Epithelial cell of proximal tubule (primary cell): ENCODE measurements around the gene PGRMC2. TPM values are rescaled to one million over a fixed set of nuclear protein-coding genes. Genes with fewer than 3 reads are reported as not detected.
"Not testable (repeated sequence)": the region's sequence is repeated elsewhere in the genome, so short reads cannot be mapped to it uniquely, and the experiment has no call there.

Source experiments
- DNase-seq: peaks from one replicate; pipeline ENCODE4 v3.0.0-alpha.2; 2011; ENCODE audit warnings: low read depth
- H3K4me3 ChIP-seq: 2 replicates; pipeline ENCODE4 v1.5.1; 2011; ENCODE audit warnings: low read depth, mild to moderate bottlenecking, low read length
- CTCF ChIP-seq: conservative IDR thresholded peaks from 2 replicates; pipeline ENCODE4 v1.5.1; 2012; ENCODE audit warnings: low read depth, mild to moderate bottlenecking, low read length
- total RNA-seq: library from RNA; depleted of rRNA; stranded (reverse); fragments of >200 nt; gene quantifications from 2 replicates; pipeline ENCODE4 v1.2.3, GENCODE V29; 2015

Gene PGRMC2
- total RNA-seq, 1 donor from 2014 or later: 7.7 TPM

- no peak overlapping the region for H3K4me3 ChIP-seq
- DNase-seq: no peak
- no peak for TF ChIP-seq CTCF
Observed at GRCh38 chr4:128279624-128280225, 7.9 kb downstream of the PGRMC2 start.

GRCh38 chr4:128277856-128278255 lies 9.8 kb downstream of the PGRMC2 start:
- DNase-seq: no peak
- TF ChIP-seq CTCF: no peak
- H3K4me3 ChIP-seq: no peak overlapping the region

GRCh38 chr4:128275346-128275745 lies 12.3 kb downstream of the PGRMC2 start:
- DNase-seq: peak; percentile 13
- H3K4me3 ChIP-seq: no peak overlapping the region
- TF ChIP-seq CTCF: no peak

GRCh38 chr4:128271551-128271950 lies 16.1 kb downstream of the PGRMC2 start:
- DNase-seq: no peak
- H3K4me3 ChIP-seq: no peak overlapping the region
- TF ChIP-seq CTCF: no peak

- DNase-seq: no peak
- H3K4me3 ChIP-seq: no peak overlapping the region
- TF ChIP-seq CTCF: no peak
Observed at GRCh38 chr4:128268970-128269369, 18.6 kb downstream of the PGRMC2 start.

GRCh38 chr4:128267745-128268144 lies 19.9 kb downstream of the PGRMC2 start:
- no peak for TF ChIP-seq CTCF
- DNase-seq: no peak
- no peak overlapping the region for H3K4me3 ChIP-seq

- not testable (repeated sequence) for DNase-seq, H3K4me3 ChIP-seq
Observed at GRCh38 chr4:128267171-128267570, 20.4 kb downstream of the PGRMC2 start.

GRCh38 chr4:128265550-128265949 lies 22.1 kb downstream of the PGRMC2 start:
- DNase-seq, H3K4me3 ChIP-seq: not testable (repeated sequence)

GRCh38 chr4:128259889-128260288 lies 27.7 kb downstream of the PGRMC2 start:
- not testable (repeated sequence) for H3K4me3 ChIP-seq, DNase-seq

GRCh38 chr4:128258166-128258565 lies 29.4 kb downstream of the PGRMC2 start:
- DNase-seq, H3K4me3 ChIP-seq: not testable (repeated sequence)
